IMR-90 (cell line): ENCODE results near the gene PTPMT1. TPM values are rescaled to one million over a fixed set of nuclear protein-coding genes. Genes with fewer than 3 reads are reported as not detected.

Experiments
- ATAC-seq: fragments of 200-7000 bp; cut with Tn5 transposase; 2 replicates; pipeline ENCODE4 v1.9.1; 2020; ENCODE audit warnings: low read depth, mild to moderate bottlenecking, moderate library complexity
- BruUV-seq: library from RNA; stranded (reverse); fragments of 400-500 nt; replicated peaks from 2 replicates; lab custom pipeline; 2021; lab: Mats Ljungman, UMichigan
- CTCF ChIA-PET: fragments of 300-600 bp; formaldehyde crosslinking; extraction: SDS; loops from one replicate; lab custom pipeline; 2021; ENCODE audit warnings: antibody characterized with exemption; lab: Yijun Ruan, JAX
- POLR2A ChIA-PET: fragments of 300-600 bp; sonication (Branson Sonifier 250); formaldehyde crosslinking; loops from one replicate; lab custom pipeline; 2022; ENCODE audit warnings: antibody characterized with exemption; ENCODE audit not compliant: unreplicated experiment; lab: Charles Lee
- DNase-seq: peaks from one replicate; pipeline ENCODE4 v3.0.0; 2013
- H2AFZ ChIP-seq: replicated peaks from 2 replicates; pipeline ENCODE3; 2013; ENCODE audit warnings: low read length, mild to moderate bottlenecking; ENCODE audit not compliant: poor library complexity
- H2AK5ac ChIP-seq: 2 replicates; pipeline ENCODE4 v1.6.1; 2013; ENCODE audit warnings: low read depth, low read length, inconsistent platforms
- H2AK9ac ChIP-seq: replicated peaks from 2 replicates; pipeline ENCODE3; 2013; ENCODE audit warnings: mild to moderate bottlenecking, low read depth, low read length, moderate library complexity; ENCODE audit not compliant: poor library complexity
- H2BK120ac ChIP-seq: 2 replicates; pipeline ENCODE4 v1.6.1; 2013; ENCODE audit warnings: low read depth, low read length, inconsistent platforms
- H2BK15ac ChIP-seq: 3 replicates; pipeline ENCODE4 v1.6.1; 2013; ENCODE audit warnings: low read depth, low read length, inconsistent platforms
- H2BK20ac ChIP-seq: 2 replicates; pipeline ENCODE4 v1.6.1; 2013; ENCODE audit warnings: low read depth, mild to moderate bottlenecking, inconsistent platforms, low read length, moderate library complexity
- H2BK5ac ChIP-seq: 2 replicates; pipeline ENCODE4 v1.6.1; 2013; ENCODE audit warnings: mild to moderate bottlenecking, low read depth, low read length, inconsistent platforms; ENCODE audit not compliant: poor library complexity, severe bottlenecking
- H3K14ac ChIP-seq: replicated peaks from 2 replicates; pipeline ENCODE4 v1.6.1; 2013; ENCODE audit warnings: low read depth, low read length, inconsistent platforms
- H3K18ac ChIP-seq: 2 replicates; pipeline ENCODE4 v1.6.1; 2013; ENCODE audit warnings: low read depth, low read length, control low read depth
- H3K23ac ChIP-seq: 2 replicates; pipeline ENCODE4 v1.6.1; 2013; ENCODE audit warnings: low read depth, low read length, inconsistent platforms
- H3K27ac ChIP-seq: 2 replicates; pipeline ENCODE4 v1.5.1; 2013; ENCODE audit warnings: mild to moderate bottlenecking, control low read depth, low read length; ENCODE audit not compliant: insufficient read depth
- H3K27me3 ChIP-seq: 2 replicates; pipeline ENCODE4 v1.6.1; 2013; ENCODE audit warnings: low read length; ENCODE audit not compliant: control insufficient read depth, insufficient read depth
- H3K36me3 ChIP-seq: 2 replicates; pipeline ENCODE4 v1.6.1; 2013; ENCODE audit warnings: low read length, mixed read lengths; ENCODE audit not compliant: control insufficient read depth, insufficient read depth
- H3K4ac ChIP-seq: 2 replicates; pipeline ENCODE4 v1.6.1; 2013; ENCODE audit warnings: low read depth, low read length, inconsistent platforms
- H3K4me1 ChIP-seq: 2 replicates; pipeline ENCODE4 v1.6.1; 2013; ENCODE audit warnings: low read length, mixed read lengths; ENCODE audit not compliant: control insufficient read depth, insufficient read depth
- H3K4me2 ChIP-seq: 2 replicates; pipeline ENCODE4 v1.6.1; 2013; ENCODE audit warnings: low read depth, mild to moderate bottlenecking, control low read depth, low read length, moderate library complexity
- H3K4me3 ChIP-seq: 2 replicates; pipeline ENCODE4 v1.5.1; 2013; ENCODE audit warnings: low read depth, mild to moderate bottlenecking, control low read depth, low read length, moderate library complexity; ENCODE audit not compliant: insufficient read depth
- H3K56ac ChIP-seq: 2 replicates; pipeline ENCODE4 v1.6.1; 2013; ENCODE audit warnings: low read length, inconsistent platforms; ENCODE audit not compliant: insufficient read depth; ENCODE audit errors: extremely low read depth
- H3K79me1 ChIP-seq, 2 experiments: 2 replicates each; pipeline ENCODE4 v1.6.1; 2013; ENCODE audit warnings: low read length in 2 of 2, inconsistent platforms in 1 of 2, low read depth in 1 of 2
- H3K9ac ChIP-seq: 2 replicates; pipeline ENCODE4 v1.6.1; 2013; ENCODE audit warnings: low read depth, low read length, control low read depth
- H3K9me1 ChIP-seq: 2 replicates; pipeline ENCODE4 v1.6.1; 2013; ENCODE audit warnings: low read length, inconsistent platforms; ENCODE audit not compliant: insufficient read depth
- H3K9me3 ChIP-seq: 2 replicates; pipeline ENCODE4 v1.6.1; 2013; ENCODE audit warnings: low read length; ENCODE audit not compliant: control insufficient read depth, insufficient read depth
- H4K20me1 ChIP-seq: 2 replicates; pipeline ENCODE4 v1.6.1; 2013; ENCODE audit warnings: low read length, inconsistent platforms; ENCODE audit not compliant: insufficient read depth
- H4K5ac ChIP-seq: 2 replicates; pipeline ENCODE4 v1.6.1; 2013; ENCODE audit warnings: mild to moderate bottlenecking, low read depth, low read length, control low read depth
- H4K8ac ChIP-seq, 2 experiments: 2 replicates each; pipeline ENCODE4 v1.6.1; 2013; ENCODE audit warnings: low read depth in 2 of 2, low read length in 2 of 2, control low read depth in 1 of 2, inconsistent platforms in 1 of 2
- H4K91ac ChIP-seq: 2 replicates; pipeline ENCODE4 v1.6.1; 2013; ENCODE audit warnings: low read depth, low read length, inconsistent platforms; ENCODE audit not compliant: insufficient read depth
- BHLHE40 ChIP-seq: fragments of 150-350 bp; IDR thresholded peaks from 2 replicates; pipeline ENCODE4 v1.6.1; 2016; ENCODE audit warnings: mild to moderate bottlenecking, low read depth, low read length
- CEBPB ChIP-seq: IDR thresholded peaks from 2 replicates; pipeline ENCODE4 v1.6.1; 2012; ENCODE audit warnings: low read depth, low read length, improper control_type of control experiment
- FOS ChIP-seq: fragments of 150-350 bp; IDR thresholded peaks from 2 replicates; pipeline ENCODE4 v1.6.1; 2016; ENCODE audit warnings: low read depth, low read length
- MAFK ChIP-seq: IDR thresholded peaks from 2 replicates; pipeline ENCODE4 v1.6.1; 2012; ENCODE audit warnings: low read depth, low read length, improper control_type of control experiment
- MAZ ChIP-seq: IDR thresholded peaks from 2 replicates; pipeline ENCODE4 v1.6.1; 2012; ENCODE audit warnings: low read depth, mild to moderate bottlenecking, low read length, improper control_type of control experiment, moderate library complexity, borderline replicate concordance
- MXI1 ChIP-seq: IDR thresholded peaks from 2 replicates; pipeline ENCODE4 v1.6.1; 2012; ENCODE audit warnings: low read depth, mild to moderate bottlenecking, low read length, moderate library complexity, borderline replicate concordance
- WGBS, 2 experiments: methylation state at CpG; one replicate each; pipeline versions ENCODE4 v1.1.5 to v1.1.7; 2013; ENCODE audit warnings: missing lambda C conversion rate in 2 of 2; ENCODE audit not compliant: insufficient read length in 1 of 2; ENCODE audit errors: extremely low coverage in 2 of 2; 5-methylcytosine and 5-hydroxymethylcytosine counted together
- dilution Hi-C: fragments of 300-500 bp; cut with HindIII; formaldehyde crosslinking; loops from one replicate; pipeline ENCODE4 v1.14.3; 2018; ENCODE audit warnings: low sequenced_read_pairs; ENCODE audit not compliant: unreplicated experiment
- in situ Hi-C: fragments of 300-500 bp; cut with MboI; formaldehyde crosslinking; loops from 3 replicates; pipeline ENCODE4 v1.14.3; 2019; ENCODE audit warnings: low sequenced_read_pairs, inconsistent platforms, mixed read lengths
- intact Hi-C: fragments of 100-400 bp; cut with micrococcal nuclease; formaldehyde crosslinking; loops from 2 replicates; pipeline ENCODE4 v1.10.0; 2022
- polyA plus RNA-seq, 3 experiments: library from polyadenylated mRNA; depleted of rRNA; stranded (reverse); fragments of >200 nt; gene quantifications; 2 replicates each; pipeline ENCODE4 v1.2.3, GENCODE V29; 2012; ENCODE audit warnings: low replicate concordance in 1 of 3
- total RNA-seq: library from RNA; depleted of rRNA; stranded (reverse); fragments of >200 nt; gene quantifications from 2 replicates; pipeline ENCODE4 v1.2.3, GENCODE V29; 2012
- TF ChIP-seq, protein P1 (sequence below): conservative IDR thresholded peaks from 2 replicates; pipeline ENCODE4 v1.5.1; 2012; ENCODE audit warnings: mild to moderate bottlenecking, low read depth, low read length, improper control_type of control experiment
- TF ChIP-seq, protein P2 (sequence below): fragments of 150-350 bp; IDR thresholded peaks from 2 replicates; pipeline ENCODE4 v1.6.1; 2017; ENCODE audit warnings: mild to moderate bottlenecking, antibody characterized with exemption, low read length, low read depth
- TF ChIP-seq, protein P3 (sequence below): fragments of 150-350 bp; IDR thresholded peaks from 2 replicates; pipeline ENCODE4 v1.6.1; 2016; ENCODE audit warnings: low read depth, mild to moderate bottlenecking, low read length, moderate library complexity, borderline replicate concordance

PTPMT1 gene
- total and polyA plus RNA-seq, 2 of the 4 experiments (the other 2 are of a cell fraction): 51.6 to 55.0 TPM

DNA sequence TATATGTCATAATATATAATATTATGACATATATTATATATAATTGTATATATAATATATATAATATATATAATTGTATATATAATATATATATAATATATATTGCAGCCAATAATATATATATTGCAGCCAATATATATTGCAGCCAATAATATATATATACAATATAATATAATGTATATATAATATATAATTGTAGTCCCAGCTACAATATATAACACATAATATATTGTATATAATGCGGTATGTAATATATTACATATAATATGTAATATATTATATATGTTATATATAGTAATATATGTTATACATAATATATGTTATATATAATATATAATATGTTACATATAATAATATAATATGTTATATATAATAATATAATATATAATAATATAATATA is 6.7 kb upstream of the PTPMT1 start:
- H2AFZ ChIP-seq: no peak overlapping the region
- dilution Hi-C loops (no loop called here), intact Hi-C loops (no loop called here), in situ Hi-C loops (no loop called here)
- no peak overlapping the region for H3K4ac ChIP-seq
- no peak overlapping the region for H3K27ac ChIP-seq
- no peak overlapping the region for H2BK120ac ChIP-seq
- no peaks in the 10 kb centered on the region for H3K9me1 ChIP-seq
- ChIA-PET POLR2A (no interaction called here), CTCF (interaction anchor here (0.6 kb wide), 1 partner anchor 57 kb away, joined by 3 read pairs; no protein-coding TSS in a partner anchor)
- H3K36me3 ChIP-seq: no peaks in the 10 kb centered on the region
- H3K4me1 ChIP-seq: no peaks in the 10 kb centered on the region
- H3K79me1 ChIP-seq: 0 out of 4 replicates have a peak, but pooled peaks cover 0 to 4% of the 10 kb centered on the region in 2 experiments
- H4K91ac ChIP-seq: no peak overlapping the region
- no peak for DNase-seq
- BruUV-seq: no TSS peak
- no peak overlapping the region for H3K56ac ChIP-seq
- no peak overlapping the region for H3K9ac ChIP-seq
- H2BK15ac ChIP-seq: no peak overlapping the region
- no peaks in the 10 kb centered on the region for H4K20me1 ChIP-seq
- WGBS, 2 experiments: no CpG with 5 or more reads among the region's 1 CpG
- no peaks in the 10 kb centered on the region for H3K27me3 ChIP-seq
- no peak overlapping the region for H3K4me3 ChIP-seq
- H2AK9ac ChIP-seq: no peak overlapping the region
- no peak overlapping the region for H3K18ac ChIP-seq
- H2AK5ac ChIP-seq: no peak overlapping the region
- H2BK20ac ChIP-seq: no peak overlapping the region
- no peak overlapping the region for H2BK5ac ChIP-seq
- ATAC-seq: no peak
- no peak overlapping the region for H4K5ac ChIP-seq
- H3K9me3 ChIP-seq: no peaks in the 10 kb centered on the region
- H4K8ac ChIP-seq: no peak overlapping the region
- H3K23ac ChIP-seq: no peak overlapping the region
- H3K4me2 ChIP-seq: no peak overlapping the region
- TF ChIP-seq FOS (no peak), MXI1 (no peak), MAZ (no peak), MAFK (no peak), CEBPB (no peak), BHLHE40 (no peak)
- TF ChIP-seq, protein P1, sequence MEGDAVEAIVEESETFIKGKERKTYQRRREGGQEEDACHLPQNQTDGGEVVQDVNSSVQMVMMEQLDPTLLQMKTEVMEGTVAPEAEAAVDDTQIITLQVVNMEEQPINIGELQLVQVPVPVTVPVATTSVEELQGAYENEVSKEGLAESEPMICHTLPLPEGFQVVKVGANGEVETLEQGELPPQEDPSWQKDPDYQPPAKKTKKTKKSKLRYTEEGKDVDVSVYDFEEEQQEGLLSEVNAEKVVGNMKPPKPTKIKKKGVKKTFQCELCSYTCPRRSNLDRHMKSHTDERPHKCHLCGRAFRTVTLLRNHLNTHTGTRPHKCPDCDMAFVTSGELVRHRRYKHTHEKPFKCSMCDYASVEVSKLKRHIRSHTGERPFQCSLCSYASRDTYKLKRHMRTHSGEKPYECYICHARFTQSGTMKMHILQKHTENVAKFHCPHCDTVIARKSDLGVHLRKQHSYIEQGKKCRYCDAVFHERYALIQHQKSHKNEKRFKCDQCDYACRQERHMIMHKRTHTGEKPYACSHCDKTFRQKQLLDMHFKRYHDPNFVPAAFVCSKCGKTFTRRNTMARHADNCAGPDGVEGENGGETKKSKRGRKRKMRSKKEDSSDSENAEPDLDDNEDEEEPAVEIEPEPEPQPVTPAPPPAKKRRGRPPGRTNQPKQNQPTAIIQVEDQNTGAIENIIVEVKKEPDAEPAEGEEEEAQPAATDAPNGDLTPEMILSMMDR: no peak
- TF ChIP-seq, protein P2, sequence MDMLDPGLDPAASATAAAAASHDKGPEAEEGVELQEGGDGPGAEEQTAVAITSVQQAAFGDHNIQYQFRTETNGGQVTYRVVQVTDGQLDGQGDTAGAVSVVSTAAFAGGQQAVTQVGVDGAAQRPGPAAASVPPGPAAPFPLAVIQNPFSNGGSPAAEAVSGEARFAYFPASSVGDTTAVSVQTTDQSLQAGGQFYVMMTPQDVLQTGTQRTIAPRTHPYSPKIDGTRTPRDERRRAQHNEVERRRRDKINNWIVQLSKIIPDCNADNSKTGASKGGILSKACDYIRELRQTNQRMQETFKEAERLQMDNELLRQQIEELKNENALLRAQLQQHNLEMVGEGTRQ: no peak
- TF ChIP-seq, protein P3, sequence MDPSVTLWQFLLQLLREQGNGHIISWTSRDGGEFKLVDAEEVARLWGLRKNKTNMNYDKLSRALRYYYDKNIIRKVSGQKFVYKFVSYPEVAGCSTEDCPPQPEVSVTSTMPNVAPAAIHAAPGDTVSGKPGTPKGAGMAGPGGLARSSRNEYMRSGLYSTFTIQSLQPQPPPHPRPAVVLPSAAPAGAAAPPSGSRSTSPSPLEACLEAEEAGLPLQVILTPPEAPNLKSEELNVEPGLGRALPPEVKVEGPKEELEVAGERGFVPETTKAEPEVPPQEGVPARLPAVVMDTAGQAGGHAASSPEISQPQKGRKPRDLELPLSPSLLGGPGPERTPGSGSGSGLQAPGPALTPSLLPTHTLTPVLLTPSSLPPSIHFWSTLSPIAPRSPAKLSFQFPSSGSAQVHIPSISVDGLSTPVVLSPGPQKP: no peak
- H3K14ac ChIP-seq: no peak overlapping the region
